GM19397 (cell line): ENCODE measurements around the gene PLEKHA3.

Source experiments
- ATAC-seq: cut with Tn5 transposase; IDR thresholded peaks from one replicate; pipeline ENCODE4 v1.9.1; 2021; ENCODE audit warnings: mild to moderate bottlenecking, moderate library complexity; ENCODE audit not compliant: unreplicated experiment

Gene PLEKHA3

DNA sequence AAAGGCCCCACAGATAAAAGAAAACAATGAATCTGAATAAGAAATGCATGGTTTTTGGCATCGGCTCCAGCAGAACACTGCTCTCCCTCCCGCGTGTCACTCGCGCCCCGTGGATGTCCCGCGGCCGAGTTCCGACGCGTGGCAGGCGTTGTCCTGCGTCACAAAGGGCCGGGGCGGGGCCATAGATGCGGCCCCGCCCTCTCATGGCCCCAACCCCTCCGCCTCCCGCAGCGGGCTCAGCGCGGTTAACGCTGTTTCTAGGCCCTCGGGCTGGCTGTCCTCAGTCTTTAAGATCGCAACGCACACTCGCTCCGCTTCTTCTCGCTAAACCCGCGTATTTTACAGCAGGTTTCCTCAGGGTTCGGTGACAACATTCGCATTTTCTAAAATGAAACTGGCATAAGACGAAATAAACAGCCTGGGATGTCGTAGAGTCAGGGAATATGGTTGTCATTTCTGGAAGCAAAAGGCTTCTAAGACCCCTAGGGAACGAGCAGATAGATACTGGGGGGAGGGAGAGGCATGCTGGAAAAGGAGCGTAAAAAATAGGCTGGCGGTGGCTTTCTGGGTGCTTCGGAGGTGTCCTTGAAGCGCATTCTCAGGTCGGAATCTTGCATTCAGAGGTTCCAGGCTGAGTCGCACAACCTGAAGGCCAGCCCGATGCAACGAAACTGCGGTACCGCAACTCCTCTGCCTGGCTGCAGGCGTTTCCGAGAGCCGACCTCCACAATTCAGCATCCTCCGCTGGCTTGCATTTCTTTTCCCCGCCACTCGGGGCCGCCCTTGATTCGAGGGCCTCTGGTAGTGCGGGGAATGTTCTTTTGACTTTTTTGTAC, 1.6 kb upstream of the PLEKHA3 start, which contains the start of gene FKBP7:
FKBP7 (minus strand) TSS at position 162 of the 836 bp plus-strand sequence; CDS start at position 61, 101 bp downstream.
- peak; percentile 58 for ATAC-seq

DNA sequence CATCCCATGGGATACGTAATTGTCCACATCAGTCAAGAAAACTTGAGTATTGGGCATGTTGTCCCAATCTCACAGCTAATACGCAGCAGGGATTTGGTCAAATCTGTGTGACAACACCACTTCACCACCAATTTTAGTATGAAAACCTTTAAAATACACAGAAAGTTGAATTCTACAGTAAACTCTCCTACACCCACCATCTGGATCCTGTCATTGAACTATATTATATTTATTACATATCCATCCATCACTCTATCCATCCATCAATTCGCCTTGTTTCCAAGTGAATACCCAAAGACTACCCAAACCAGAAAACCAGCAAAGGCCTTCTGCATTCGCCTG, 1.0 kb upstream of the PLEKHA3 start:
- ATAC-seq, result no peak

DNA sequence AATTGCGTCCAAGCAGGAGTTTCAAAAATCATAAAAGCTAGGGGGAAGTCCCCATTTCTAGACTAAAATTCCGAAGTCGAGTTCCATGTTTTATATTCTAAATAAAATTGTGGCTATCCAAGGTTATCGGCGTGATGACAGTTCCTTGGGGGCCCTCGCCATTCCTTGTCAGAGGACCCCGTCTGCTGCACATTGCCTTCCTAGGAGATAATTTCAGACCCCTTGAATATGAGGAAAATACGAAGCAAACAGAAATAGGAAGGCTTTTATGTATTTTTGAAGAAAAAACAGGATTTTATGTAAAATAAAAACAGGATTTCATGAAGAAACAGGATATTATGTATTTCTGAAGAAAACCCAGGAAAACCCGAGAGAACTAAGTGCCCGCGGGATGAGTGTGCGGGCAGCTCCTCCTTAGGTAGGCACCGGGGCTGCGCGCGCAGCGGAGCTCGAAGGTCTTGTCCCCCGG, 465 bp upstream of the PLEKHA3 start:
- ATAC-seq, result no peak

DNA sequence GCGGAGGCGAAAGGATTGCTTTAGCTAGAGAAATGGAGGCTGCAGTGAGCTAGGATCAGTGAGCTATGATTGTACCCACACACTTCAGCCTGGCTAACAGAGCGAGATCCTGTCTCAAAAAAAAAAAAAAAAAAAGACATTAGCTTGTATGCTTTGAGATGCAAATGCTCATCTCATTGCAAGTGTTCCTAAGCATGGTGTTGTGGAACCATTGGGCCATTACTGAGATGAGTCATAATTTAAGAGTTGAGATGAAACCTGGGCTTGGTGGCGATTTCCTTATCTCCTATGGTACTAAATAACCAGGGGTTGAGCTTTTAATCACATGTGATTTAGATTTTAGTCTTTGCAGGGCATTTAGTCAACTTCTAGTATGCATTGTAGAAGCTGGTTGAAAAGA, 2.2 kb downstream of the PLEKHA3 start:
- no peak for ATAC-seq

DNA sequence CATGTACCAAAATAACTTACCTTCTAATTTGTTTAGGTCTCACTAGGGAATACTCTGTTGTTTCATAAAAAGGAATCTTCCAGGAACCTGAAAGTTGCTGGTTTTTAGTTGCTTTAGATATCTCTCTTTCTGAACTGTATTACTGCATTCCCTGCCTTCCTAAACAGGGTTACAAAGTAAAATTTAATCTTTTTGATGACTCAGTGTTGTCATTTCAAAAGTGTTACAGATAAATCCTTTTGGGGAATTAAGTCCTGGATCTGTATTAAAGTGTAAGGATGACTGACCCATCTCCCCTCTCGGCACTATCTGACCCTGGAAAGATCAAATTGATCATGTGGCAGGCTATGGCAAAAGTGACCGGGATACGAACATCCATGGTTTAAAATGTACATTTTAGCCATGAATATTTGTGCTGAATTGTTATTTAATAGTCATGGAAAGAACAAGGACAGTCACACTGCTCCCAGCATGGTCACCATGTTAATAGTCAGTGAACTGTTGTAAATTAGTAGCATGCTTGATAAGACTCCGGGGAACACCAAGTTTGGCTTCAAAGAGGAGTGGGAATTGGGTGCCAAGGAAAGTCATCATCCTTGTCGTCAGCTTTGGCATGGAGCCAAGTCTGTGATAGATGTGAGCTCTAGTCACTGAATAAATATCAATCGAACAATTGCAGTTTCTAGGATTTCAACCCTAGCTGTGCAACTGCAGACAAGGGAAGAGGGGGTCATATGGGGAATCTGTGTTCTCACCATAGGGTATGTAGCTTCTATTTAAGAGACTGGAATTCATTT, 4.2 kb downstream of the PLEKHA3 start:
- ATAC-seq, result no peak

DNA sequence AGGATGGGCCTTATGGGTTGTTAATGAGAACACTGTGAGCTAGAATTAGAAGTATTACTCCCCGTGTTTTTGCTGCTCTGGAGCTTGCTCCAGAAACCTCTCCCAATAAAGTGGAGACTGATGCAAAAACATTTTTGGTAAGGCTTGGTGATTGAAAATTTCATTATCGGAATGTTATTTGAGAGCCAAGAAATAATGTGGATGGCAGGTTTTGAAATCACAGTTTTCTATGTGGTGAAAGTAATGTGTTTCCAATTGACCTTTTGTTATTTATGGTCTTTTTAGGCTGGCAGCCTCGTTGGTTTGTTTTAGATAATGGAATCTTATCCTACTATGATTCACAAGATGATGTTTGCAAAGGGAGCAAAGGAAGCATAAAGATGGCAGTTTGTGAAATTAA, 5.1 kb downstream of the PLEKHA3 start:
- ATAC-seq, result no peak

DNA sequence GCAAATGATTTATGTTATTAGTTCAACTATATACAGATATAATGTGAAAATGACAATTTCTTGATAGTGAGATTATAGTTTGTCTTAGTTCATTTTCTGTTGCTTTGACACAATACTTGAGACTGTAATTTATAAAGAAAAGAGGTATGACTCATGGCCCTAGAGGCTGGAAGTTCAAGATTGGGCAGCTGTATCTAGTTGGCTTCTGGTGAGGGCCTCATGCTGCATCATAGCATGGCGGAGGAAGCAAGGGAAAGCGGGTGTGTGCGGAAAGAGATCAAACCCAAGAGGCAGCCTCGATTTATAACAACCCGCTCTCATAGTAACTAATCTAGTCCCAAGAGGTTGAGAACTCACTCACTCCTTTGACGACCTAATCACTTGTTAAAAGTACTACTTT, 11.4 kb downstream of the PLEKHA3 start:
- no peak for ATAC-seq

DNA sequence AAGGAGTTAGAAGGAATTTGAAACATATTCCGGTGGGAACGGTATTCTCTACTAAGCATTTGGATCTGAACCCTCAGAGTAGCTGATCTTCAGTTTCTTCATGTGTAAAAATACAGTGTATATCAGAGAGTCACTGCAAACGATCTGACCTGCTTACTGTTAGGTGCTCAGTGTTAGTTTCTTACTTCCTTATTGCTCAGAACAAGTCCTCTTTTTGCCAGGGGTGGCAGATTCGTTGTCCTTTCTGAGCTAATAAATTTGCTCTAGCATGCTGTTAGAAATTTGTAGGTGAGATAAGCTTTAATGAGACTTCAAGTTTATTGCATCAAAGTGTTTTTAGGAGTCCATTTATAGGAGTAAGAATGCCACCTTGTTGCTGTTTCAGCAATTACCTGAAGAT, 15.8 kb downstream of the PLEKHA3 start:
- ATAC-seq, result no peak

DNA sequence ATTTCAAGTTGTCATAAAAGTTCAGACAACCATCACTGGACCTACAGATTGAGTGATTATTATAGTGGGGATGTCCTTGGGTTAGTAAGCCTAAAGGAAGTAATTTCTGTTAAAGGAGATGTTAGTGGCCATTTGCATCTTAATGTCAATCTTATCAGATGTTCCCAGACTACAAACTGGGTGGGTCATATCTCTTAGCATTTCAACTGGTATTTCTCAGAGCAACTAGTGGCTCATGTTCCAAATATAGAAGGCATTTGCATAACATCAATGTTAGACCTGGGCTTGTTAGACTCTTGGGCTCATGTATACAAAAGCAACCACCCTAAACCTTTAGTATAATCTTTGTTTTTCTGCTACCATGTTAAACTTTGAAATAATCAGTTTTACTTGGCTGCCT, 17.9 kb downstream of the PLEKHA3 start:
- ATAC-seq, result no peak

DNA sequence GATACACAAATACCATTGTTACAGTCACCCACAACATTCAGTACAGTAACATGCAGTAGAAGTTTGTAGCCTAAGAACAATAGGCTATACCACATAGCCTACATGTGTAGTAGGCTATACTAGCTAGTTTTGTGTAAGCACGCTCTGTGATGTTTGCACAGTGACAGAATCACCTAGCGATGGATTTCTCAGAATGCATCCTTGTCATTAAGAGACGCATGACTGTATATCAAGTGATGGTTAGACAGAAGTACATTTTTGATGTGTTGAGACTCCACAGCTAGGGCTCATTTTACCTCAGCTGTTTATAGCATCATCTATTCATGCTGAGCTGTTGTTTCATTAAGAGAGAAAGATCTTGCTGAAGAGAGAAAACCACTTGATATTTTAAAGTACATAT, 19.4 kb downstream of the PLEKHA3 start:
- no peak for ATAC-seq

DNA sequence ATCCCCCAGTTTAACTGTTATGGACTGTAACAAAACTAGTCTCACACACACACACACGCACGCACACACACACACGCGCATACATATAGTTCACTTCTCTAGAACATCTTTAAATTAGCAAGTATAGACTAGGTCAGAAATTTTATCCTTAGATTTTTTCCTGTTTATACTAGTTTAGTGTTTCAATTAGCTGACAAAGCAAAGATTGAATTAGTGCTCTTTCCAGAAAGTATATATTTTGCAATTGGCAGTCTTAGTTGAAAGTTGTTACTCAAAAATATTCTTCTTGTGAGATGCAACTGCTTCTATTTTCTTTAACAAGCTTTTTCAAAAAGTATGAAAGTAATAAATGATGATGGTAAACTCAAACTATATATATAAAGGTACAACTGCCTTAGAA, 22.5 kb downstream of the PLEKHA3 start:
- ATAC-seq, result no peak

DNA sequence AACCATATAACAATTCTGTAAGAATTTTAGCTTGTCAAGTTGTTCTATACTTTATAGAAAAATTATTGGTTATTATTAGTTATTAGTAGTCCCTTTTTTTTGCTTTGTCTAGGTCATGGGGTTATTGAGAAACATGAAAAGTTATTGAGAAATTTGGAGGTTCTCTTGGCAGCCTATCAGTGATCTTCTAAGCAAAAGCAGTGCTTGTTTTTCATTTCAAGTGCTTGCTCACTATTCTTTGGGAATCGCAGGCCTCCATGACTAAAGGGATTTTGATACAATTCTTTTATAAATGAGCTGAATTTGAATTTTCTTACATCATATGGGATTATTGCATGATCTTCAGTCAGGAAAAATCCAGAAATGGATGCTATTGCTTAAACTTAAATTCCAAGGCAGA, 25.8 kb downstream of the PLEKHA3 start:
- no peak for ATAC-seq

DNA sequence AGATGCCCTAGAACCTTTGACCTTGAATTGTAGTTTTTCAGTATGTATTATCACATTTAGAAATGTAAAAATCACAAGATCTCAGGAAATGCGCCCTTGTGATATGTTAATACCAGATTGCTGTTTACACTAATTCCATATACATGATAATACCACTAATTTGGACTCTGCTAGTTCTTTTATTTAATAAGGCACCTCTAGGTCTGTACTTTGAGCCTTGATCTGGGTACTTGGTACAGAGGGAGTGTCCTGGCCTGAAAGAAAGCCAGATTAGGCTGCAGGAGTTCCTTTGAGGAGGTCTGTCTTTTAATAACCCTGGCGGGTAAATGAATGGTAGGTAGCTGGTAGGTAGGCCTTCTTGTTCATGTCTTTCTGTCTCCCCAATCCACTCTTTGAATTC, 26.3 kb downstream of the PLEKHA3 start:
- ATAC-seq, result no peak

DNA sequence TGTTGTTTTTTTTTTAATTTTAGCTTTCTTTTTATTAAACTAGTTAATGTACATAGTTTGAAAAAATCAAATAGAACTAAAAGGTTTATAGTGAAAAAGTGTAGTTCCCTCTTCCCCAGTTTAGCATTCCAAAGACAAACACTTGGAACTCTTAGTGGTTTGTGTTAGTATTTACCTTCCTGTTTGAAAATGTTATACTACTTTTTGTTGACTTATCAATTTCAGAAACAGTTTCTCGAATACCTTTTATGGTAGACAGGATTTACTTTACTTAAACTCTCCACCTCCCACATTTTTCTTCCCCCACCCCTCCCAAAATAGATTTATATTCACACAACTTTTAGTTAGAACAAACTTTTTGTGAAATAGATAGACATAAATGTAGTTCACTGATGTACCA, 26.7 kb downstream of the PLEKHA3 start:
- ATAC-seq, result no peak

DNA sequence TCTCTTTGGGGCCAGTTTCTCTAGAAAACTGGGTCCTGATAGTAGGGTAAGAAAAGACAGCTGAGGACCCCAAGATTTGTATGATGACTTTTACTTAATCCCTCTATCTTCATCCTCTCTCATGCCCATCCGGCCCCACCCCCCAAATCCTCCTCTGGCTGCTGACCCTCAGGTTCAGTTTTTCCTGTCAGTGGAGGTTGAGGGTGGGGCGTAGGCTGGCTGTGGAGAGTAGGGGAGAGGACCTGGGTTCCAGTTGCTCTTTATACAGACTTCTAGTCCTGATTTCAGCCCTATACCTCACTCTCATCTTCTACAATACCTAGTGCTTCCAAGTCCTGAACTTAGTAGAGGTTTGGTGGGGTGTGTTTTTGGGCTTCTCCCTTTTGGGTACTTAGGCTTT, 28.4 kb downstream of the PLEKHA3 start:
- ATAC-seq, result no peak

DNA sequence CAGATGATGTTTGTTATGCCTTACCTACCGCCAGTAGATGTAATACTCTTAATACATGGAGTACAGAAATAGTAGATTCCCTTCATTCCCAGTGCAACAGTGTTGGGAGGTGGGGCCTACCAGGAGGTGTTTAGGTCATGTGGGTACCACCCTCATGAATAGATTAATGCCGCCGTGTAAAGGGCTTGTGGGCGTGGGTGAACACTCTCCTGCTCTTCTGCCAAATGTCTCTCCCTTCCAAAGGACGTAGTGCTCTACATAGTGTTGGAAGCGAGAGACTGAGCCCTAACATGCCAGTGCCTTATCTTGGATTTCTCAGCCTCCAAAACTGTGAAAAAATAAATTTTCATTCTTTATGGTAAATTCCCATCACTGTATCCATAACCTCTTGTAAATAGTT, 30.1 kb downstream of the PLEKHA3 start:
- no peak for ATAC-seq

DNA sequence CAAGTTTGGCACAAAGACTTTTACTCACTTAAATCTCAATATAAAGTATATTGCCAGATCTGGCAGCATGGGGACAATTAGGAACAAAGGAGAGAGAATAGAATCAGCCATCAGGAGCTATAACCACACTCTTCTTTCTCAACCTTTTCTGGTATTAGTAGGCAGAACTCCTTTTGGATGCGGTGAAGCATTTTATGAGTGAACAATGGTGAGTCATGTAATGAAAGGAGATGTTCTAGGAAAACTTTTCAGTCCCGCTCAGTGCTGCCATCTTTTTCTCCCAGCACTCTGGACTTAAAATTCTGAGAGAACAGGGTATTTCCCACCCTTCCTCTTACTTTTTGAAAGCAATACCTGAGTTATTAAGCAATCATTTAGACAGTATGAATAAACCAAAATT, 32.2 kb downstream of the PLEKHA3 start:
- no peak for ATAC-seq

DNA sequence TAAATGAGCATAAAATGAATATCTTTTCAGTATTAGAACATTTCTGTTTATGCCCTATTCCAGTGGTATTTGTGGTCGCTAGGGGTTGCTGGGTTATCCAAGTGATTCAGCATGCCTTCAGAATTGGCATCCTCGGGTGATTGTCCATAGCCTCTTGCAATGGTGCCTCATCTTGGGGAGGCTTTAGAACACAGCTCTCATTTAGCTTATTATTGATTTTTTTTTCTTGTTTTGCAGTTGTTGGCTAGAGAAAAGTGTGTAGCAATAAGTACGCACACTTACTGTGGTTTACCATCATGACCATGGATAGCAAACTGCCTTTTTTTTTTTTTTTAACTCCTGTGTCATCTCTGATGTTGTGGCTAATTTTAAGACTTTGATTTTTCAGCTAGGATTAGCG, 33.6 kb downstream of the PLEKHA3 start:
- ATAC-seq, result no peak

DNA sequence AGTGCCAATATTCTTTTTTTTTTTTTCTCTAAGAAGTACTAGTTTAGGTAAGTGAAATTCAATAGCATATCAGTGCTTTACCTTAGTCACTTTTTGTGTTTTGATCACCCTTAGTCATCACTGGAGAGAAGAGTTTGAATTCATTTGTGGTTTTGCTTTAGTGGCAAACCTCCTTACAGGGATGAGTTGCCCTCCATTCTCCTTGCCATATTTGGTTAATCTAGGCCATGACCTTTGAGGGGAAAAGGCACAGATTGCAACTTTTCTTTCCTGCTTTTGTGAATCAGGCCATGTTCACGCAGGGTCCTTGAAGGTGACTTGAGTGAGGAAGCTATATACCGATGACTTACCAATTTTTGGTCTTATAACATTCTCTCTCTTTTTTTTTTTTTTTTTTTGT, 34.4 kb downstream of the PLEKHA3 start:
- ATAC-seq, result no peak

DNA sequence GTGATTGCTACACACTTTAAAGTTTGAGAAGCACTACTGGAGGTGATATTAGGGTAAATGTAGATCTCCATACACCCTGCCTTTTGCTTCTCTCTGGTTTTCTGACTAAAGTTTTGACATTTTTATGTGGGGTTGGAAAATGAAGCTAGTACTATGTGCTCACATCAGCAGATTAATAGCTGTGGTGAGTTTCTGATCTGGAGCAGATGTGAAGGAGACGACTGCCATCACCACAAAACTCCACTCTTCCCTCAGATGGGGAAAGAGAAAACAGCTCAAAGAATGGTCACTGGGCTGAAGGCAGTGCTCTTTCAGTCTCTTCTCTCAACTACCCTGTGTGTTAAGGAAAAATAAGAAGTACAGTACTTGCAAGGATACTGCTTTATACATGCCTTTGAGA, 37.2 kb downstream of the PLEKHA3 start:
- no peak for ATAC-seq

DNA sequence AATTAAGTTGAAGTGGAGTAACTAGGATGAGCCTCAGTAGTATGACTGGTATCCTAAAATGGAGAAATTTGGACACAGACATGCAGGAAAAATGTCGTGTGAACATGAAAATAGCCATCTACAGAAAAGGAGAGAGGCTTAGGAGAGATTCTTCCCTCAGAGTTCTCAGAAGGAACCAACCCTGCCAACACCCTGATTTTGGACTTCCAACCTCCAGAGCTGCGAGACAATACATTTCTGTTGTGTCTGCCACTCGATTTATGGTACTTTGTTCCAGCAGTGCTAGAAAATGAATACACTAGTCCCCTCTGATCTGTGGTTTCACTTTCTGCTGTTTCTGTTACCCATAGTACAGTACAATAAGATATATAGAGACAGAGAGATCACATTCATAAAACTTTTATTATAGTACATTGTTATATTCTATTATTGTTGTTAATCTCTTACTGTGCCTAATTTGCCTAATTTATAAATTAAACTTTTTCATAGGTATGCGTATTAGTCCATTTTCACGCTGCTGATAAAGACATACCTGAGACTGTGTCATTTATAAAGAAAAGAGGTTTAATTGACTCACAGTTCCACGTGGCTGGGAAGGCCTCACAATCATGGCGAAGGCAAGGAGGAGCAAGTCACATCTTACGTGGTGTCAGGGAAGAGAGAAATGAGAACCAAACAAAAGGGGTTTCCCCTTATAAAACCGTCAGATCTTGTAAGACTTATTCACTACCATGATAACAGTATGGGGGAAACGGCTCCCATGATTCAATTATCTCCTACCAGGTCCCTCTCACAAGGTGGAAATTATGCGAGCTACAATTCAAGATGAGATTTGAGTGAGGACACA, 41.3 kb downstream of the PLEKHA3 start:
- ATAC-seq, result no peak
